Dedifferentiated amniotic fluid mesenchymal stem cell (primary cell): ENCODE results near the gene AZIN2.
"Not testable (repeated sequence)": the region's sequence is repeated elsewhere in the genome, so short reads cannot be mapped to it uniquely, and the experiment has no call there.

ENCODE experiments used
- DNase-seq: peaks from one replicate; pipeline ENCODE4 v3.0.0-alpha.2; 2016; ENCODE audit errors: extremely low spot score

AZIN2 gene

DNA sequence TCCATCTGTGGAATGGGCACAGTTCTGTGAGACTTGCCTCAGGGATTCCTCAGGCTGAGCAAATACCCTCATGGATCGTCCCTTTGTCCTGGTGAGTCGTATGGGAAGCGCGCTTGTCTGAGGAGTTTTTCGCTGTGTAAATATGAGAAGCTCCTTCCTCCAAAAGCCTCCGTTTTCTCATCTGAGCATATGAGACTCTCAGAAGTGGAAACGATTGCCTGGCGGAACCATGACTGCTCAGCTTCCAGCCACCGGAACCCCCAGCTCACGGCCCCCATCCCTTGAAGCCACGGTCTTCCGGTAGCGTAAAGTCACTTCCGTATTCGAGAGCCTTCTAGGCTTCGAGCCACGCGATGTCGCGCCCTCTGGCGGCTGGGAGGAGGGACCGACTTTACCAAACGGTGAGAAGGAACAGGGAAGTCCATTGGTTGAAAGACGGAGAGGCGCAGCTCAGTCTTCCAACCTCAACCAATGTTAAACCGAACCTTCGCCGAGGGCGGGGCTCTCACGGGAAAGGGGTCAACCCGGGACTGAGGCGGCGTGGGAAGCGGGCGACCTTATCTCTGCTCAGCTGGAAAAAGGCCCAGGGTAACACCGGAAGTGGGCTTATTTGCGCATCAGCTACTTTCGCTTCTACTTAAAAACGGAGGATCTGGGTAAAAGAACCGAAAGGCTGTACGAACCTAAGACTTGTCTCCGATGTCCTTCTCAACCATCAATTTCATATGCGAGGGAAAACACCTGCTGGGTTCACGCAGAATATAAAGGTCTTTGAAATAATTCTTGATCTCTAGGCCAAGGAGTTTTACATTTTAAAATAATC is 46.3 kb downstream of the AZIN2 start:
- DNase-seq, result peak; percentile 99

DNA sequence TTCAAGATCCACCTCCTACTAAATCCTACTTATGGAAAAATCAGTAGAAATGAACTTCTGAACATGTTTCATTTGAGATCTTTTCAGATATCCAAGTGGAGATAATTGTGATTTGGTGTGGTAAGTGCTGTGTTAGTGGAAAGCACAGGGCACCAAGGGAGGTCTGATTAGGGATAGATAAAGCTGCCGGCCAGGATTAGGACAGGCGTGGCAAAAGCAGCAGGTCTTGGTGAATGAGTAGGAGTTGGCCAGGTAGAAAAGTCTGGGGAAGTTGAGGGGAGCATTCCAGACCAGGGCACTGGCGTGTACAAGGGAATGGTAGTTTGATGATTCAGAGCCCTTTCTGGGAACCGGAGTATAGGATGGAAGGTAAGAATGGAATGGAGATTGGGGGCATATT is 47.8 kb downstream of the AZIN2 start:
- DNase-seq, result peak; percentile 3

- peak; percentile 13 for DNase-seq
Observed at GRCh38 chr1:33130297-33130696, 49.3 kb downstream of the AZIN2 start.

GRCh38 chr1:33131191-33131590 is 50.2 kb downstream of the AZIN2 start:
- no peak for DNase-seq

DNA sequence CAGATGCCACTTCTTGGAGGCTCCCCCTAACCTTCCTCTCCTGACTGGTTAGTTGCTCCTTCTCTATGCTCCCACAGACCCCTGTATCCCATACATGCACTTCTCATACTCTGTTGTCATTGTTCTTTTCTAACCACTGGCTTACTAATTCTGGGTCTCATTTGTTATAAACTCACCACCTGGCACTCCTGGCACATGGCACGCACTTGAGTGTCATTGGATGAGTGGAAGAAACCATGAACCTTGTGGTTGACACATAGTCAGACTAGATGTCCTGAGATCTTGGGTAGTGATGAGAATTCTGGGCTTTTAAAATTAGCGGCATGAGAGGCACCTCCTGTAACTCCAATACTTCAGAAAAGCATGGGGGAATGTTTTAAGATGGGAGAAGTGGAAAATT is 51.6 kb downstream of the AZIN2 start:
- DNase-seq, result peak; percentile 3

- DNase-seq, result no peak
Observed at GRCh38 chr1:33133478-33134105, 52.6 kb downstream of the AZIN2 start.

DNA sequence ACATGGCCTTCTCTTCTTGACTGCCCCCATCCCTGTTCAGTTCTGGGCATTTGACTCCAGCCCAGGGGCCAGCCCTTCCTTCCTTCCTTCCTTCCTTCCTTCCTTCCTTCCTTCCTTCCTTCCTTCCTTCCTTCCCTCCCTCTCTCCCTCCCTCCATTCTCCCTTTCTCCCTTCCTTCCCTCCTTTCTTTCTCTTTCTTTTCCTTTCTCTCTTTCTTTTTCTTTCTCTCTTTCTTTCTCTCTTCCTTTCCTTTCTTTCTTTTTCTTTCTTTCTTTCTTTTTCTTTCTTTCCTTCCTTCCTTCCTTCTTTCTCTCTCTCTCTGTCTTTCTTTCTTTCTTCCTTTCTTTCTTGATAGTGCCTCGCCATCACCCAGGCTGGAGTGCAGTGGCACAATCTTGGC is 55.1 kb downstream of the AZIN2 start:
- not testable (repeated sequence) for DNase-seq

DNA sequence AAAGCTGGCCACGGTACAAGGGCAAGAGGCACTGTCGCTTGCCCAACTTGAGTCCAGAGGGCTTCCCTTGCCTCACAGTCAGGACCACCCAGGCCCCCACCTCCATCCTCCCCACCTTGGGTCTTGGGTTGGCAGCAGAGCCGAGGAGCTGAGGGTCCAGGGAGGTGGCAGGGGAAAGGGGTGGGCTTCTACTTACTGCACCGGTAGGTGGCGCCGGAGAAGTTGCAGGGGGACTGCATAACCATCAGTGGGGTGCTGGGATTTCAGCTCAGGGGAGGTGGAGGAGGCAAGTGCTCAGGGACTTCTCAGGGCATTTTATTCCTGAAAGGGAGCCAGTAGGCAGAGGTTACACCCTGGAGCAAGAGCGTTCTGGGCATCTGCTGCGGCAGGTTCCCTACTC is 56.8 kb downstream of the AZIN2 start:
- DNase-seq, result no peak

GRCh38 chr1:33140153-33141149 is 59.5 kb downstream of the AZIN2 start:
- DNase-seq, result no peak

GRCh38 chr1:33141216-33141615 is 60.3 kb downstream of the AZIN2 start:
- no peak for DNase-seq

DNA sequence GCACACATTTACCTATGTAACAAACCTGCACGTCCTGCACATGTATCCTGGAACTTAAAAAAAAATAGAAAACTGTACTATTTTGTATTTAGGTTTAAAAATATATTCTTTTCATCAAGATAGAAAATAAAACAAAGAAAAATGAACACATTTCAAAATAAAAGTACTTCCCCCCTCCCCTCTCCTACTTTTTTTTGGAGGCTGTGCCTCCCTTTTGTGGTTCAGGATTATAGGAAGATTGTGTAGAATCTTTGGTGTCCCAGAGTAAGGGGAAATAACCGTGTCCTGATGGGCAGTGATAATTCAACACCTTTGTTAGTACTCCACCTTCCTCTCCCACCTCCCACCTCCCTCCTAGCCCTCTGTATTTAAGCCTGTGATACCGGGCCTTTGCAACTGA is 60.8 kb downstream of the AZIN2 start:
- DNase-seq, result no peak

GRCh38 chr1:33142483-33143064 is 61.6 kb downstream of the AZIN2 start:
- DNase-seq, result no peak

GRCh38 chr1:33143176-33143575 is 62.2 kb downstream of the AZIN2 start:
- DNase-seq, result peak; percentile 46

DNA sequence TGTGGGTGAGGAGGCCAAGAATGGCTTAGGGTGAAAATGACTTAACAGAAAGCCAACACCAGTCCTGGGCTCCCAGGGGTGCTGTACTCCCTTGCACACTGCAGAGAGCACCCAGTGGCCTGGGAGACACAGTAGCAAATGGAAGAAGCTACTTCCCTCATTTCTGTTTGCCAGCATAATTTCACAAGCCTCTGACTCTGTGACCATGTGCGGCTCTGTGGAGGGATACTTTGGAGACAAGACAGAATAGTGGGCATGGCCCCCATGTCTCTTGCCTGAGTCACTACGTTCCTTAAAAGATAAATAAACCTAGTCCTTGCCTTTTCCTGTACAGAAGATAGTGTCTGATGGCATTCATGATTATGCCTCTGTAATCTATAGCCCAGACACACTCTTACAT is 62.7 kb downstream of the AZIN2 start:
- DNase-seq, result peak; percentile 50

GRCh38 chr1:33146003-33146402 is 65.0 kb downstream of the AZIN2 start:
- DNase-seq, result no peak

- DNase-seq, result no peak
Observed at GRCh38 chr1:33147275-33147996, 66.5 kb downstream of the AZIN2 start.

- no peak for DNase-seq
Observed at GRCh38 chr1:33147997-33148314, 67.0 kb downstream of the AZIN2 start.

DNA sequence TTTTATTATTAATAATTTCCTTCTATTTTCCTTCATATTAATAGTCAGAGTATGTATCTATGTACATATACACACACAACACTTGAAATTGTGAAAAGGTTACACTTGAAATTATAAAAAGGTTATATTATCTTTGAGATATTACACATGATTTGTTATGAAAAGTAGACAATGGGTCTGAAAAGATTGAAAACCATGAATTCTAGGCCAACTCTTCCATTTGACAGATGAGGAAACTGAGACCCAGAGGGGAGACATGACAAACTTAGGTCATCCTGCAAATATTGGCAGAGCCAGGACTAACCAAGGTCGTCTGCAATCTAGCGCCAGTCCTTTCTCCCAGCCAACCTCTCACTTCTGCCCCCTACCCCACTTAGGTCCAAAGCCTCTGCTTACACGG is 67.7 kb downstream of the AZIN2 start:
- DNase-seq, result no peak

DNA sequence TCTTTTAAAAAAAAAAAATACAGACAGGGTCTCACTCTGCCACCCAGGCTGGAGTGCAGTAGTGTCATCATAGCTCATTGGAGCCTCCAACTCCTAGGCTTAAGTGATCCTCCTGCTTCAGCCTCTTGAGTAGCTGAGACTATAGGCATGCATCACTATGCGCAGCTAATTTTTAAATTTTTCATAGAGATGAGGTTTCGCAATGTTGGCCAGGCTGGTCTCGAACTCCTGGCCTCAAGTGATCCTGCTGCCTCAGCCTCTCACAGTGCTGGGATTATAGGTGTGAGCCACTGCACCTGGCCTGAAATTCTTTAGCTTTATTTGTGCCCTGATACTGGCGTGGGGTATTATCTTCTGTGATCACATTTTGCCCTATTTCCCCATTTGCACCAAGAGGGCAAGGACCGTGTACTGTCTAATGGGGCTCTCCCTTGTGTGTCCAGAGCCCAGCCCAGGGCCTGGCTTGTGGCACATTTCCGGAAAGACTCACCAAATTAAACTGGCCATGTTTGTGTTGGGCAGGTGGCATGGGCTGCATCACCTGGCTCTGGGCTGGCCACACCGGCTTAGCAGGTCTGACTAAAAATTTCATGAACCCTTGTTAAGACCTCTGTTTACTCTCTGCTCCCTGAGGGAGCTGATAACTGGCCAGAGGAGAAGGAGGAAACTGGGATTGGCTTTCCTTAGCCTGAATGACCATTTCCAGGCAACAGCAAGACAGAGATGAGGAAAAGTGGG is 68.7 kb downstream of the AZIN2 start:
- DNase-seq, result no peak

DNA sequence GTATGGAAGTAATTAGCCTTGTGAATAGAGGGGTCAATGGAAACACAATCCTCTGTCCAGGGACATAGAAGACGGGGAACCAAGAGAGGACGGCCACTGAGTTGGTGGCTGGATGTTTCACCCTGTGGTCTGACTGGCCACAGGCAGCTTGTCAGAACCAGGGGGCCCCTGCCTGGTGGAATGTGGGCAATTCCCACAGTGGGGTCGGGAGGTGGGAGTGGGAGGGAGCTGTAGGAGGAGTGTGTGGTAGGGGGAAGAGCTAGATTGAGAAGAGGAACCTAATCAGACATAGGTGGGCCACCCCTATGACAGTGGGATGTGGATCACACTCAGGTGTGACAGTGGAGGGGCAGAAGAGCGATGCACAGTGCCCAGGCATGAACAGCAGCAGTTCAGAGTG is 69.6 kb downstream of the AZIN2 start:
- DNase-seq, result no peak

GRCh38 chr1:33151116-33151515 is 70.2 kb downstream of the AZIN2 start:
- no peak for DNase-seq
